Astrocyte (in vitro differentiated cells and primary cell): ENCODE results near the gene GRM5.

Source experiments
- EZH2 ChIP-seq: IDR thresholded peaks from 2 replicates; pipeline ENCODE4 v1.6.1; 2012; ENCODE audit warnings: mild to moderate bottlenecking, low read length, inconsistent platforms; ENCODE audit not compliant: insufficient read depth
- TF ChIP-seq, protein P1 (sequence below): IDR thresholded peaks from 2 replicates; pipeline ENCODE4 v1.5.1; 2011; ENCODE audit warnings: low read depth, mild to moderate bottlenecking, inconsistent platforms, low read length, moderate library complexity; ENCODE audit not compliant: insufficient read depth

DNA sequence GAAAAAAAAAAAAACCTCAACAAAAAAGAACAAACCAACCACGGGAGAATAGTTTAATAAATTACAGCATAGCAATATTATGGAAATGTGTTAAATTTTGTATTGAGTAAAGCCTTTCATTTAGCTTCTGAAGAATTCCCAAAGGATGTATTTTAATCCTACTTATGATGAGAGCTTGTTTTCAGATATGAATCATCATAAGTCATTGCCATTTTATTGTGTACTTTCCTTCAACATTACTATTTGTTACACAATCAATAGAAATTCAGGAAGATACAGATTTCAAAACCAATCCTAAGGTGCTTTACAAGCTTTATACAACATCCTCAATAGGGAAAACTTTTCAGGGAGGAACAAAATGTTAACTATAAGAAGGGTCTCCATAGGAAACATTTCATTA is 527.7 kb downstream of the GRM5 start:
- no peak for TF ChIP-seq EZH2
- TF ChIP-seq, protein P1, sequence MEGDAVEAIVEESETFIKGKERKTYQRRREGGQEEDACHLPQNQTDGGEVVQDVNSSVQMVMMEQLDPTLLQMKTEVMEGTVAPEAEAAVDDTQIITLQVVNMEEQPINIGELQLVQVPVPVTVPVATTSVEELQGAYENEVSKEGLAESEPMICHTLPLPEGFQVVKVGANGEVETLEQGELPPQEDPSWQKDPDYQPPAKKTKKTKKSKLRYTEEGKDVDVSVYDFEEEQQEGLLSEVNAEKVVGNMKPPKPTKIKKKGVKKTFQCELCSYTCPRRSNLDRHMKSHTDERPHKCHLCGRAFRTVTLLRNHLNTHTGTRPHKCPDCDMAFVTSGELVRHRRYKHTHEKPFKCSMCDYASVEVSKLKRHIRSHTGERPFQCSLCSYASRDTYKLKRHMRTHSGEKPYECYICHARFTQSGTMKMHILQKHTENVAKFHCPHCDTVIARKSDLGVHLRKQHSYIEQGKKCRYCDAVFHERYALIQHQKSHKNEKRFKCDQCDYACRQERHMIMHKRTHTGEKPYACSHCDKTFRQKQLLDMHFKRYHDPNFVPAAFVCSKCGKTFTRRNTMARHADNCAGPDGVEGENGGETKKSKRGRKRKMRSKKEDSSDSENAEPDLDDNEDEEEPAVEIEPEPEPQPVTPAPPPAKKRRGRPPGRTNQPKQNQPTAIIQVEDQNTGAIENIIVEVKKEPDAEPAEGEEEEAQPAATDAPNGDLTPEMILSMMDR = no peak
